RWPE2 (cell line): Measurements from ENCODE around the gene COL28A1.

ENCODE experiments used
- ATAC-seq: fragments of 200-7000 bp; cut with Tn5 transposase; 3 replicates; pipeline ENCODE4 v1.9.1; 2021; ENCODE audit warnings: low read depth
- DNase-seq: peaks from one replicate; pipeline ENCODE4 v3.0.0-alpha.2; 2020; ENCODE audit warnings: low spot score
- H3K27ac ChIP-seq: fragments of 450-650 bp; 2 replicates; pipeline ENCODE4 v1.5.1; 2017; ENCODE audit warnings: mild to moderate bottlenecking; ENCODE audit not compliant: poor library complexity, severe bottlenecking
- H3K27me3 ChIP-seq: fragments of 250-450 bp; sonication (Bioruptor Pico); 2 replicates; pipeline ENCODE4 v1.5.1; 2021; ENCODE audit warnings: mild to moderate bottlenecking, moderate library complexity; ENCODE audit not compliant: insufficient read depth, poor library complexity, severe bottlenecking
- H3K36me3 ChIP-seq: fragments of 250-450 bp; sonication (Bioruptor Pico); 2 replicates; pipeline ENCODE4 v1.5.1; 2020; ENCODE audit warnings: low read depth, mild to moderate bottlenecking, moderate library complexity
- H3K4me1 ChIP-seq: fragments of 250-450 bp; sonication (Bioruptor Pico); 2 replicates; pipeline ENCODE4 v1.5.1; 2021; ENCODE audit warnings: mild to moderate bottlenecking, moderate library complexity; ENCODE audit not compliant: insufficient read depth, poor library complexity, severe bottlenecking
- H3K4me3 ChIP-seq: fragments of 250-450 bp; sonication (Bioruptor Pico); 2 replicates; pipeline ENCODE4 v1.5.1; 2021; ENCODE audit warnings: mild to moderate bottlenecking, moderate library complexity; ENCODE audit not compliant: severe bottlenecking
- H3K9me3 ChIP-seq: fragments of 250-450 bp; sonication (Bioruptor Pico); 2 replicates; pipeline ENCODE4 v1.5.1; 2021; ENCODE audit warnings: mild to moderate bottlenecking, moderate library complexity; ENCODE audit not compliant: severe bottlenecking
- CTCF ChIP-seq: fragments of 450-650 bp; IDR thresholded peaks from one replicate; pipeline ENCODE4 v1.5.1; 2017; ENCODE audit warnings: mild to moderate bottlenecking, moderate library complexity; ENCODE audit not compliant: poor library complexity, severe bottlenecking

COL28A1 gene

DNA sequence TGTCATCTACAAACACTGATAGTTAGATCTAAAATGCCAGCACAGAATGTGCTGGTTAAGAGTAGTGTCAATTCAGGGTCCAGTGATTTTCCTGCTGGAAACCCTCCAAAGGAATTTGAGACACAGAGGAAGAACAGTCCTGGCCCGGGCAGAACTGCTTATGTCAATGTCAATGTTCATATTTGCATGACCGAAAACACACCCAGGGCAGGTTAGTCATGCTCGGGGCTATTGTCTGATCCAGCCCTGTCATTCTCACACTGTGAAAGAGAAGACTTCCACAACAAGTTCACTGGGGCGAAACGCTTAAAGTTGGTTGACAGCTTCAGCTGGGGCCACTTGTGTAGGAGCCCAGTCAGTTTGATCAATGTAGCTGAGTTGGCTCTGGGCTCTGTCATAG is 214.0 kb downstream of the COL28A1 start:
- Histone ChIP-seq H3K9me3 (no peaks in the 10 kb centered on the region), H3K36me3 (no peaks in the 10 kb centered on the region), H3K4me3 (no peak overlapping the region), H3K27ac (no peak overlapping the region), H3K4me1 (peaks cover 4% of the 10 kb centered on the region), H3K27me3 (no peaks in the 10 kb centered on the region)
- no peak for TF ChIP-seq CTCF
- peak; percentile 92 for ATAC-seq
- no peak for DNase-seq

DNA sequence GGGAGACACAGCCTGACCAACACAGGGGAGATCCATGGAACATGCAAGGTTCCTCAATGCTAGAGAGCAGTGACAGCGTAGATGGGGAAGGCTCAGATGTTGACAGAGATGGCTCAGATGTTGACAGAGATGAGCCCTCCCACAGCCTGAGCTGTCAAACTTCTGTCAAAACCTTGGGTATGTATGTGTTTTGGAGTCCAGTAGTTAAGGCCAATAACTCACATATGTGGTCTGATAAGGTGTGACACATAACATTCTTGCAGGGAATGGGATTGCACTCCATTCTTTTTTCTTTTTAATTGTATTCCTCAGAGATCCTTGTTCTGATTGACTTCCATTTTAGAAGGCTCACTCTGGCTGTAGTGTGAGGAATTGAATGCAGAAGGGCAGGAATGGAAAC is 217.1 kb downstream of the COL28A1 start:
- DNase-seq = no peak
- Histone ChIP-seq H3K9me3 (no peaks in the 10 kb centered on the region), H3K4me3 (no peak overlapping the region), H3K27me3 (no peaks in the 10 kb centered on the region), H3K27ac (no peak overlapping the region), H3K4me1 (peaks cover 4% of the 10 kb centered on the region), H3K36me3 (no peaks in the 10 kb centered on the region)
- ATAC-seq = no peak
- no peak for TF ChIP-seq CTCF

- no peak for DNase-seq
- TF ChIP-seq CTCF = no peak
- Histone ChIP-seq H3K36me3 (no peaks in the 10 kb centered on the region), H3K4me3 (no peak overlapping the region), H3K27ac (no peak overlapping the region), H3K27me3 (no peaks in the 10 kb centered on the region), H3K9me3 (no peaks in the 10 kb centered on the region), H3K4me1 (peaks cover 4% of the 10 kb centered on the region)
- ATAC-seq = no peak
Measured at GRCh38 chr7:7317850-7318249, 217.8 kb downstream of the COL28A1 start.

- H3K27me3 ChIP-seq = no peaks in the 10 kb centered on the region
- no peak overlapping the region for H3K27ac ChIP-seq
- DNase-seq = no peak
- no peaks in the 10 kb centered on the region for H3K4me1 ChIP-seq
- H3K36me3 ChIP-seq = no peaks in the 10 kb centered on the region
- TF ChIP-seq CTCF = no peak
- no peaks in the 10 kb centered on the region for H3K9me3 ChIP-seq
- ATAC-seq = no peak
- no peak overlapping the region for H3K4me3 ChIP-seq
Measured at GRCh38 chr7:7315851-7316250, 219.8 kb downstream of the COL28A1 start.

- no peak for ATAC-seq
Measured at GRCh38 chr7:7312323-7312722, 223.3 kb downstream of the COL28A1 start.

More at GRCh38 chr7:7312323-7312722, 223.3 kb downstream of the COL28A1 start:
- no peak overlapping the region for H3K27ac ChIP-seq
- no peaks in the 10 kb centered on the region for H3K36me3 ChIP-seq
- no peak overlapping the region for H3K4me3 ChIP-seq
- H3K9me3 ChIP-seq = no peaks in the 10 kb centered on the region
- H3K27me3 ChIP-seq = no peaks in the 10 kb centered on the region
- TF ChIP-seq CTCF = no peak
- no peaks in the 10 kb centered on the region for H3K4me1 ChIP-seq
- no peak for DNase-seq
